NCI-H128 (cell line): ENCODE measurements around the gene GRM1.

Experiments
- DNase-seq: peaks from one replicate; lab custom pipeline; 2025; ENCODE audit not compliant: unreplicated experiment; lab: John Stamatoyannopoulos, UW

The GRM1 gene

GRCh38 chr6:146311079-146311478 lies 282.2 kb downstream of the GRM1 start:
- DNase-seq = no peak

GRCh38 chr6:146312608-146313007 lies 283.7 kb downstream of the GRM1 start:
- no peak for DNase-seq

DNA sequence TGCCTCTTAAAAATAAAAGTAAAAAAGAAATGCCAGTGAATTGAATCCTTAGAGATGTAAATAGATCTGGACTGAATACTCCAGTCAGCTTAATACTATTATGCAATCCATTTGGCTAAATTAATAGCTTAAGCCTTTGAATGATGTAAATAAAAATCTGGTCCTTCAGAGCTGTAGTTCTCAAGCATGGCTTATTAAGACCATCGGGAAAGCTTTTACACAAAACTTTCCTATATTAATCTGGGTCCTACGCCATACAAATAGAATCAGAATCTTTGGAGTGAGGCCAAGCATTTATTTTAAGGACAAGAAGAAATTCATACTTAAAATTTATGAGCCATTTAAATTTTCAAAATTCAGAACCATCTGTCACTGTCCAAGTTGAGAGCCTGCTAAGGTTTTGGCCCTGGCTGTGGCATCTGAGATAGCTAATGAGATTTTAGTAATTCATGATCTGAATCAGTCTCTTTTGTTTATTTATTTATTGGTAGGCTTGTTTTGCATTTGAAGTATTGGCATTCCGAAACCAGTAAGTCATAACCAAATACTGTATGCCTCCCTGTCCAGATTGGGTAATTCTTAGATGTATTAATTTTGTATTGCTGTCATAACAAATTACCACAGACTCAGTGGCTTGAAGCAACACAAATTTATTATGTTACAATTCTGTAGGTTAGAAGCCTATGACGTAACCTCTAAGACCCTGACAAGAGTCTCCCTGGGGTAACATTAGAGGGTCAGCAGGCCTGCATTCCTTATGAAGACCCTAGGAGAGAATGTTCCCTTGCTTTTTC lies 286.7 kb downstream of the GRM1 start:
- DNase-seq = no peak

GRCh38 chr6:146316175-146316495 lies 287.3 kb downstream of the GRM1 start:
- no peak for DNase-seq

DNA sequence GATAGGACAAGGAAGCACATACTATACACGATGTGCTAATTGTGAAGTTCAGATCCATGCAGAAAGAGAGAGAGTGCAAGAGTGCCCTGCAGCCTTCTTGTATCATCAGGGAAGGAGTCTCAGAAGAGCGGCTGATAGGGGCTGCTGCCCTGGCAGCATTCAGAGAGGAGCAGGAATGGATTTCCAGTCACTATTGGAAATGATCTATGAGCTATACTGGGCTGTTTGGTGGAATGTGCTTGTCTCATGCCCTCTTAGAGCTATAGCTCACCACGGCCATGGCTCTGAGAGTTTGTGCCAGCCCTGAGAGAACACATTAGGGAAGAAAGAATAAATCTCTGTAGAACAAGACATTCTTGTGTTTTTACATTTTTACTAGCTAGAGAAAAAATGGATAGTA lies 302.2 kb downstream of the GRM1 start:
- no peak for DNase-seq

DNA sequence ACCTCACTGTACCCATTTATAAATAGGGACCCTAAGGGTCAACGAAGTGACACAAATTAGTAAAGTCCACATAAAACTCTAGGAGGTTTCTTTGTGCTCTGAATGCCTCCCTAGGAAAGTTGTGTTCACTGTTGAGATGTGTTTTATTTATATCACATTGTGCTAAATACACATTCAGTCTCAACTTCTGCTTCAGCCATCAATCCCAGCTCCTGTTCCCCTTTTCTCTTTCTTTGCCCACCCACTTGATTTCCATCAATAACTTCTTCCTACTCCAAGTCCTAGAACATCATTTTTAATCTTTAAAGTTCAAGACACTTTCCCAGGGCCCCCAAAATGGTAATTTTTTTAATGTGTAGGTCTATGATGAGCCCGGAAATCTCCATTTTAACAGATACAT lies 306.5 kb downstream of the GRM1 start:
- DNase-seq = no peak

GRCh38 chr6:146336191-146336590 lies 307.3 kb downstream of the GRM1 start:
- no peak for DNase-seq

DNA sequence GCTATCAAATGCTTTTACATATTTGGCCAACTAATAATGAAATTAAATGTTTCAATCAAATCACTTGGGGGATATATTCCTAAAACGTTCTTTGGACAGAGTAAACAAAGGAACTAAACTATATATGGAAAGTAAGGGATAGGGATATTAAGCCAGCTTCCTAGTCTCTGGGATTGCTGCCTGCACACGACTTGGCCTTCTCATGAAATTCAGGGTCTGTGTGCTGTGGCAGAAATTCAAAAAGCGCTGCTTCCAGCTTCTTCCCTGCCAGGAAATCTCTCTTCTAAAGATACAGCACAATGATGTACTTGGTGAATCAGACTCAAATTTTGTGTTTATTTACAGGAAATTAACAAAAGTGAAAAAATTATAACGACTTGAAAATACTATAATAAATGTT lies 308.5 kb downstream of the GRM1 start:
- no peak for DNase-seq

GRCh38 chr6:146339716-146340115 lies 310.9 kb downstream of the GRM1 start:
- DNase-seq = no peak

DNA sequence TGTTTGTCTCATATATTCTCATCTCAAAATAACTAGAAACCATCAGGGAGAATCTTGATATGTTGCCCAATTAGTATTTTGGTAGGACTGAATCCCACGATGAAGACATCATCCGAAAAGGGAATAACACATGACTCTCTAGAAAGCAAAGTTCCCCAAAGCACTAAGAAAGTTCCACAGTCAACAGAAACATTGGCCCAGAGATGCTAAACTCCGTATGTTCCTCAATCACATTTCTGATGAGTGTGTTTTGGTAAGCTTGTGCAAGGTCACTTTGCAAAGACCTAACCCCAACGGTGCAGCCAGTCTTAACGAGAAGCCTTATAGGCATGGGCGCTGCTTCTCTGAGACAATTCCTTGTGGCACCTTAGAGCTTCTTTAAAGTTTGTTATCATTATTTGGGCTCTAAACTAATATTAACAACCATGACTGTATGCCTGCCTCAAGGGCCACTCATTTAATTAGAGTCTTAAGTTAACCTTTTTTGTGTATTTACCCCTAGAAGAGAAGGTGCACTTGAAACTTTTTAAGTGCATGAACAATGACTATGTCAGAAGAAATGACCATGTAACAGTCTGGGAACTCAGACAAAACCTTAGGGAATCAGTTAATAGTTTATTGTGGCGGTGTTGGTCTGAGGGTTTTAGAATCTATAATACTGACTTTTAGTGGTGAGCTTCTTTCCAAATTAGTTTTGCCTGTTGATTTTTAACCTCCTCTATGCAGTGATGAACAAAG lies 312.8 kb downstream of the GRM1 start:
- DNase-seq = no peak

GRCh38 chr6:146345598-146345997 lies 316.7 kb downstream of the GRM1 start:
- DNase-seq = no peak

- no peak for DNase-seq
These were observed 318.2 kb downstream of the GRM1 start for GRCh38 chr6:146347090-146347489.

- DNase-seq = no peak
These were observed 318.8 kb downstream of the GRM1 start for GRCh38 chr6:146347690-146348089.

DNA sequence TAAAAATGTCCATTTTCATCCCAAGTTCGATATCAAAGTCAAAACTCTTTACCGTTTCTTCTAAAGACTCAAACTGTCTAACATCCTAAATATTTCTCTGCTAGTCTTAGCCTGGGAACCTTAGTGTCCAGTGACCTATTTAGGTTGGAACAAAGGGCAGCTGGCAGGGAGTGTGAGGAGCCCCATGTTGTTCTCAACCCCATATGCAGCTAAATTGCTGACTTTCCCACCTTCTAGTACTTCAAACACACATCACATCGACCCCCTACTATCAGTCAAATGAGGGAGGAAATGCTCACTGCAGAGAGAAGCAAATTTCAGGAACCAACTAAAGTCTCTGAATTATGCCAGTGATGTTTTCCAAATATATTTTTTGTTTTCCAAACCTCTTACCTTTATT lies 322.2 kb downstream of the GRM1 start:
- no peak for DNase-seq

DNA sequence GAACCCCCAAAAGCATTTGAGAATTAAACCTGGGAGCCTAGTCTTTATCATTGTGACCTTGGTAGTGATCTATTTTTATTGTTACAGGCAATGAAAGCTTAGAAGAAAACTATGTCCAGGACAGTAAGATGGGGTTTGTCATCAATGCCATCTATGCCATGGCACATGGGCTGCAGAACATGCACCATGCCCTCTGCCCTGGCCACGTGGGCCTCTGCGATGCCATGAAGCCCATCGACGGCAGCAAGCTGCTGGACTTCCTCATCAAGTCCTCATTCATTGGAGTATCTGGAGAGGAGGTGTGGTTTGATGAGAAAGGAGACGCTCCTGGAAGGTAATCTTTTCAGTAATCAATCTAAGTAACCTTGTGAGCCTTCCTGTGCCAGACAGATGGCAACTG lies 323.3 kb downstream of the GRM1 start:
- DNase-seq = no peak

DNA sequence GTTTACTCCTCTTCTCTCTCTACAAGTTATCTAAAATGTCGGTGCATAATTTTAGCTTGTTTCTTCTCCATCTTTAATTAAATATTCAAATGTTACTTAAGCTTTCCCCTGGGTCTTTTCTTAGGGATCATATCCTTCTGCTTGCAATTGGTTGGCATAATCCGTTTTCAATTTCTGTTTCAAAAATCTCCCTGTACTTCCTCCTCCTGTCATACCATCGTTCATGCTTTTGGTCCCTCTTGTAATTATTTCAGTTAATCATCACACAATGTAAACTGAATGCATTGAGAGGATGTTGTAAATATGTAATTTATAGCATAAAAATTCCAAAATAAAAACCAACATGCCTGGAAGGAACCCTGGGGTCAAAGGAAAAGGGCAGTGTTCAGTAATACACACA lies 325.6 kb downstream of the GRM1 start:
- DNase-seq = no peak

DNA sequence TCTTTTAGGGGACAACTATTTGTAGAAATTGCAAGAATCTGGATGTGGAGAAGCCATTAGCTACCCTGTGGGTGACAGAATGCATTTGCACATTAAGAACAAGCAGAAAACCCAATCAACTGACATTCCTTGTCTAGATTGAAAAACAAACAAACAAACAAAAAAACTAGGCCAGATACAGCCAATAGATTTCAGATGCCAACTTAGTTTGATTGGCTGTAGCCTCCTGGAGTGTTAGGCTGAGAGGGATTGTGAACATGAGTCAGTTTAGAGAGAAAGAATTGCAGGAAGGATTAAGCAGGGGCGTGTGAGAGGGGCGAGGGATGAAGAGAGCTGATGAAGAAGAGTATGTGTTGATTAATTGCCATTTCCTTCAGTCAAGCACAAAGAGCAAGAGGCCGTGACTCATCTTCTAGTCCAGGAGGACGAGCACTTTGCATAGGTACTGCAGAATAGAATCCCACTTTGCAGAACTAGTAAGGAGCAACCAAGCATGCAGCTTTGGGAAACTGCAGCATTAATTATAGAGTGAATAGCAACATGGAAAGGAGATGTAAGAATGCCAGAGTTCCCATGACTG lies 326.7 kb downstream of the GRM1 start:
- no peak for DNase-seq

GRCh38 chr6:146357578-146358430 lies 328.9 kb downstream of the GRM1 start:
- DNase-seq = no peak

- DNase-seq = no peak
These were observed 329.7 kb downstream of the GRM1 start for GRCh38 chr6:146358431-146359046.

- no peak for DNase-seq
These were observed 330.3 kb downstream of the GRM1 start for GRCh38 chr6:146359131-146359530.
